ENCODE data around the gene CPNE6.
A peak's percentile ranks its signal among the peaks of the same experiment; 100 is the strongest.

The CPNE6 gene

DNA sequence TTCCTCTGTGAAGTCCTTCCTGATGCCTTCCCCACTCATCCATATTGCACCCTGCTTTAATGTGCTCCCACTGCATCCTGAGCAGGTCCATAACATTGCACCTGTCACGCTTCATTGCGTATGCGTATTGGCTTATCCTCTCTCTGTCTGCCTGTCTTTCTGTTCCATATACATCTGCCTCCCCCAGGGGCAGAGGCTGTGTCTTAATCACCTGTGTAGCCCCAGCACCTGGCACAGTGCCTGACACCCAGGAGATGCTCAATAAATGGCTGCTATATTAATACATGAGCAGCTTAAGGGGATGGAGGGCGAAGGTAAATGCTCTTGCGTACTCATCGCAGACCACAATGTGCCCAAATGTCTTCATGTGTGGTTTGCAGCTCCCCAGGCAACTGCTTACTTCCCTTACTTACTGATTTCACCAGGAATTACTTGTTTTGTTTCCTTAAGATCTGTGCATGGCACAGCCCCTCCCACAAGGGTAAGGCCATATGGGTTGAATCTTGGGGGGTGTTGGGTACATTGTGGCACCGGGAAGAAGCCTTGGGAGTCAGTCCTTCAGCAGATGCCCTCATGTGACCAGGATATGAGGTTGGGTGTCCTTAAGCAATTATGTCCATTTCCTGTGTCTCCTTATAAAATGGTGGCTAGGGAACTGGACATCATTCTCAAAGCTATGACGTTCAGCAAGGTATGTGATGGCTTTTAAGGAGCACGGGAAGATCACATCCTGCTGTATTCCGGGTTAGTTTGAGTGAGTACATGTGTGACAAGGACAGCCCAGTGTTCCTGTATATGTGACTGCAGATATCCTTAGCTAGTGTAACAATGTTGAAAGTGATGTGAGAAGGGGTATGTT, 848 bp upstream of the CPNE6 start:
- DNase-seq = no peak

DNA sequence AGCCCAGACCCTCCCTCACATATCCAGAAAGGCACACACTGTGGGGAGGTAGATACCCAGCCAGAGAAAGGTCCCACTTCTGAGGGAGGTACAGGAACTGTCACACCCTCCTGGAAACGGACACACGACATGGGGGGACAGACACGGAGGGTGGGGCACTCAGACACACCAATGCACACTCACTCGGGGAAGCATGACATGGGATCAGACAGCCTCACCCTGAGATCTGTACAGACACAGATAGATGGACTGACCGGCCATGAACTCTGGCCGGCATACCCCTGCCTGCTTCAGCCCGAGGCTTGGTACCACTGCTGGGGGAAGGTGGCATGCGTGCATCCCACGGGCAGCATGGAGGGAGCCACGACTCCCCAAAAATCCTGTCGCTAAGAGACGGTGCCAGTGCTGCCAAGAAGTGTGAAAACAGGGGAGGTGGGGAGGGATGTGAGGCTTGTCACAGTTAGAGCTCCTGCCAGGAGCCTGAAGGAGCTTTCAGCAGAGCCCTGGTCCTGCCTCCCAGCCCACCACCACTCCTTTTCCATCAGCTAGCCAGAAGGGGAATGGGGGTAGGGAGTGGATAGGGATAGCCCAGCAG, 571 bp downstream of the CPNE6 start:
- DNase-seq = no peak

DNA sequence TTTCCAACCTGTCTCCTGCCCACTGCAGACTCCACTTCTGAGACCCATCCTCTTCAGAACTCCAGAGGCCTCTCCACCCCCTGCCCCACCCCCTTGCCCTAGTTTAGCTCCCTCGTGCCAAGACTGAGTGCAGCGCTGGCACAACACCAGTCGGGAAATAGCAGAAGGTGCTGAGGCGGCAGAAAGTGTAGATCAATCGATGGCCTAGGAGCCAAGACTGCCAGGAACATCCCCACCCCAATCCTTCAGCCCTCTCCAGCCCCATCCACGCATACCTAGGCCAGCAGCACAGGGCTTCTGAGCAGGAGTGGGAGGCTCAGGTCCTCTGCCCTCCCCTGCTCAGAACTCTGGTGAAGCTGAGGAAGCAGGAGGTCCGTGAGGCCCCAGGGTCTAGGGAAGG, 1.1 kb downstream of the CPNE6 start:
- DNase-seq = no peak

DNA sequence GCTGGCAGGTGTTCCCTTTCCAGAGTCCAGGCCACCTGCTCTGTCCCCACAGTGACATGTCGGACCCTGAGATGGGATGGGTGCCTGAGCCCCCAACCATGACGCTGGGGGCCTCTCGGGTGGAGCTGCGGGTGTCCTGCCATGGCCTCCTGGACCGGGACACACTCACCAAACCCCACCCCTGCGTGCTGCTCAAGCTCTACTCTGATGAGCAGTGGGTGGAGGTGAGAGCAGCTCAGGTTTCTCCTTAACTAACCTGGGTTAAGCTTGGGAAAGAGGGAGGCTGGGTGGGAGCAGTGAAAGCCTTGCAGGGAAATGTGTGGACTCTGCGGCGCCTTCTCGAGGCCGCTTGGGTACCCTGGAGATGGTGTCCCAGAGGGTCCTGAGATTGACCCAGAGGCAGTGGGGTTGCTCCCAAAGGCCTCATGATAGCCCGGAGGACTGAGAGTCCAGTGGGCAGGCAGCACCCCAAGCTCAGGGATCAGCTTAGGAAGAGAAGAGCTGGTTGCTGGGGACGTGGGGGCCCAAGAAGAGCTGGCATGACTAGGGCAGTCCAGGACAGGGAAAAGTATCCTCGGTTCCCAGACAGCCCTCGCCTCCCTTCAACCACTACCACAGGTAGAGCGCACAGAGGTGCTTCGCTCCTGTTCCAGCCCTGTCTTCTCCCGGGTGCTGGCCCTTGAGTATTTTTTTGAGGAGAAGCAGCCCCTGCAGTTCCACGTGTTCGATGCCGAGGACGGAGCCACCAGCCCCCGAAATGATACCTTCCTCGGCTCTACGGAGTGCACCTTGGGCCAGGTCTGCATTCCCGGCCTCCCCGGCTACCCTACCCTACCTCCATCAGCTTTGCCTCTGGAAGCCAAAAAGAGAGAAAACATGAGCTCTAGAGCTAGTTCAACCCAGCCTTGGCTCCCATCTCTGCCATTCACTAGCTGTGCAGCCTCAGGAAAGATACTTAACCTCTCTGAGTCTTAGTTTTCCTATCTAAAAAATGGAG, 1.8 kb downstream of the CPNE6 start:
- DNase-seq = no peak

DNA sequence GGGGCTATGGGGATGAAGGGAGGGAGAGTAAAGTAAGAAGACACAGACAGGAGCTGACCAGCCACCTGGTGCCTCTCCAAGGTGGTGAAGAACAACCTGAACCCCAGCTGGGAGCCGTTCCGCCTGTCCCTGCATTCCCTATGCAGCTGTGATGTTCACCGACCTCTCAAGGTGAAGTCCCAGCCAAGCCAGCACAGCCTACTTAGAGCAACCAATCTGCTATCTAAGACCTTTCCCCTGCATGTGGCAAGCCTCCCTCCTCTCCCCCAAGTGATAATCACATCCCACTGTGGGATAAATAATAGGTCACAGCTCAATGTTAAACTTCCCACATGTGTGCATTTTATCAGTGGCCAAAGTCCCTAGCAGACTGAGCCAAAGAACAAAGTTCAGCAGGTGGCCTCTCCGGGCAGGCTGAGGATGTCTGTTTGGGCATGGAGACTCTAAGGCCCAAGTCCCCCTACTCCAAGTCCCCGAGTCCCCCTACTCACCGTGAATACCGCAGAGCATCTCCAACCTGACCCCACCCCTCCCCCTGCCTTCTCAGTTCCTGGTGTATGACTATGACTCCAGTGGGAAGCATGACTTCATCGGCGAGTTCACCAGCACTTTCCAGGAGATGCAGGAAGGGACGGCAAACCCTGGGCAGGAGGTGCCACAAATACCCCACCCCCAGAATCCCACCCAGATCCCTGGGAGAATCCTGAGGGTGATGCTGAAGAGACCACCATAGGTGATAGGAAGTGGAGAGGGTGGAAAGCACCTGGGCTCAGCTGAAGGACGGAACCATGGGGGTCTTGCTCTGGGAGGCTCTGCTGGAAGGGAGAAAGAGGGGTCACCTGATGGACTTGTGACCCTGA, 3.5 kb downstream of the CPNE6 start:
- no peak for DNase-seq

DNA sequence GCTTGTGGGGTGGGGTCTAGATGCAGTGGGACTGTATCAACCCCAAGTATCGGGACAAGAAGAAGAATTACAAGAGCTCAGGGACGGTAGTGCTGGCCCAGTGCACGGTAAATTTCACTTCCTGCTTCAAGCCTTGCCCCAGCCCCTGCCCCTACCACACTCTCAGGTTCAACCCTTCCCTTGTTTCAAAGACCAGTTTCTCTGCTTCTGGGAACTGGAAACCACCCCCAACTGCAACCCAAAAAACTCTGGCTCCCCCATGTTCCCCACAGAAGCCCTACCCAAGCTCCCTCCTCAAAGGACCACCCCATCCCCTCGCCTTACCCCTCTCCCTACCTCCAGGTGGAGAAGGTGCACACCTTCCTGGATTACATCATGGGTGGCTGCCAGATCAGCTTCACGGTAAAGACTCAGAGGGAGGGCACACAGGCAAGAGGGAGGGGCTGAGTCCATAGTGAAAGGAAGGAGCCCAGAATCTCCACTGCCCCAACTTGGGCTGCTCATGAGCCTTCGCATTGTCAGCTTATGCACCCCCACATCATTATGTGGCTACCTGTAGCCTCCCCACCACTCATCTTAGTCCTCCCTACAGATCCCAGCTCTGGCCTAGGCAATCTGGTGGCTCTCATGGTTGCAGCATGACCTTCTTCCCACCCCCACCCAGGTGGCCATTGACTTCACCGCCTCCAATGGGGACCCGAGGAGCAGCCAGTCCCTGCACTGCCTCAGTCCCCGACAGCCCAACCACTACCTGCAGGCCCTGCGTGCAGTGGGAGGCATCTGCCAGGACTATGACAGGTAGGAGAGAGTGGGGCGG, 4.3 kb downstream of the CPNE6 start:
- DNase-seq = no peak

DNA sequence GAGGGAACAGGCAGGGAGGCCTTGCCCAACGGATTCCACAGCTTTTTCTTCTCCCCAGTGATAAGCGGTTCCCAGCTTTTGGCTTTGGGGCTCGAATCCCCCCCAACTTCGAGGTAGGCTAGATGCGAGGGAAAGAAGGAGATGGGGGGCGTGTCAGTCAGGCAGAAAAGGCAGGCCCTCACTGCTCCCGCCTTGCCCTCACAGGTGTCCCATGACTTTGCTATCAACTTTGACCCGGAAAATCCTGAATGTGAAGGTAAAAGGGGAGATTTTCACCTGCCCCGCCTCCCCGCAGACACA, 4.9 kb downstream of the CPNE6 start:
- no peak for DNase-seq

DNA sequence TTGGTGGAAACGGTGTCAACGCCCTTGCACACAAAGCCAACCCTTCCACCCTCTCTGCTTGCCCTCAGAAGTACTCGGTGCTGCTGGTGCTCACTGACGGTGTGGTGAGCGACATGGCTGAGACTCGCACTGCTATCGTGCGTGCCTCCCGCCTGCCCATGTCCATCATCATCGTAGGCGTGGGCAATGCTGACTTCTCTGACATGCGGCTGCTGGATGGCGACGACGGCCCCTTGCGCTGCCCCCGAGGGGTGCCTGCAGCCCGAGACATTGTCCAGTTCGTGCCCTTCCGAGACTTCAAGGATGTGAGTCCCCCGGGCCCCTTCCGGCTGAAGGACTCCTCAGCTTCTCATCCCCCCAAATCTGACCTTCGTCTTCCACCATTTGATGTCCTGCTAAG, 5.7 kb downstream of the CPNE6 start:
- DNase-seq = no peak

DNA sequence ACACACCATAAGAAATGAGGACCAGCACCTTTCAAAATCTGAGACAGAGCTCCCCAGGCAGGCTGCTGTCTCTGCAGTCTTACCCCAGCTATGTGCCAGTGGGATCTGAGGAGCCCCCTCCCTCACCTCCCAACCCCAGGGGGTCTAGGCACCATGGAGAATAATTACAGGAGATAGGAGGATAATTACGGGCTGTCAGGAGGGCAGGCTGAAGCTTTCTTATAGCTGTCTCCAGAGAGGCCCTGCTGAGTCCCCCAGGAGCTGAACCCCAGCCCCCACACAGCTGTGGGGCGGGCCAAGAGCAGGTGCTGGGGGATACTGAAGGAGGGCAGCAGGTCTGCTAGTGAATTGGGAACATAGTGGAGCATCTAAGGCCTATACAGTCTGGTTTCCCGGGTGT, 6.8 kb downstream of the CPNE6 start:
- no peak for DNase-seq

DNA sequence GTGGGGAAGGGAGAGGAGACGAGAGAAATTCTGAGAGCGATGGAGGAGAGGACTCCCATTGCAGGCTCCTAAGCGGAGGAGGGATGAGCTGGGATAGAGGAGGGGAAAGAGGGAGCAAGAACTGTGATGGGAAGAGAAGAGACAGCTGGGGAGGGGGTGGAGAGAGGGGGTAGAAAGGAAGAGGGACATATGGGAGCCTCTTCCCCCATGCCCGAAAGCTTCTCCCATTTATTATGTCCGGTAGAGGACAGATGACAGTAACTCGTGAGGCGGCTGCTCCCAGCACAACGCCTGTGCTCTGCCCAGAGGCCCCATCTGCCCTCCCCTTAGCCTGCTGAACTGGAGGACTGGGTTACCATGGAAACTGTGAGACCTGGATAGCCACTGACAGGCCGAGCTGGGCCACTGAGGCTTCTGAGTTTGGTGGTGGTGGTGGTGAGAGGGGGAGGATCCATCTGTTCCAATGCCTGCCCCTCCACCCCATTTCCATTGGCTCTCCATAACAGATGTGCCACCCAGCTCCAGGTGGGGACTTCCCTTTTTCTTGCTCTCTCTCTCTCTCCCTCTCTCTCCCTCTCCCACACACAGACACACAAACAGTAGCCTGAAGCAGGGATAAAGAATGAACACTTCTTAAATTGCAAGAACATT, 8.3 kb downstream of the CPNE6 start:
- DNase-seq = no peak

DNA sequence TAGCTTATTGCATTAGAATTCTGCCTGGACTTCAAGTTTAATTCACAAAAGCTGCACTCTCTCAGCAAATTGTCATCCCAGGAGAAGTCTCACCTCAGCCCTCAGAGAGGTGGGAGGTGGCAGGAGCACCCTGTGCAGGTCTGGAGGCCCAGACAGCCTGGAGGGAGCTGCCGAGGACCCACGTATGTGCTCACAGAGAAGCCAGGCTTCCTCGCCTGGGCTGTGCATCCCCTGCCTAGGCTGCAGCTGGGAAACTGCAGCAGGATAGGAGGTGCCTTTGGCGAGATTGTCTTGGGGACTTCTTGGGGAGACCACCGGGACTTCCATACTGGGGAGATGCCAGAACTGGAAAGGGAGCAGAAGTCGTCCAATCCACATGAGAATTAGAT, 8.8 kb downstream of the CPNE6 start:
- DNase-seq = no peak

DNA sequence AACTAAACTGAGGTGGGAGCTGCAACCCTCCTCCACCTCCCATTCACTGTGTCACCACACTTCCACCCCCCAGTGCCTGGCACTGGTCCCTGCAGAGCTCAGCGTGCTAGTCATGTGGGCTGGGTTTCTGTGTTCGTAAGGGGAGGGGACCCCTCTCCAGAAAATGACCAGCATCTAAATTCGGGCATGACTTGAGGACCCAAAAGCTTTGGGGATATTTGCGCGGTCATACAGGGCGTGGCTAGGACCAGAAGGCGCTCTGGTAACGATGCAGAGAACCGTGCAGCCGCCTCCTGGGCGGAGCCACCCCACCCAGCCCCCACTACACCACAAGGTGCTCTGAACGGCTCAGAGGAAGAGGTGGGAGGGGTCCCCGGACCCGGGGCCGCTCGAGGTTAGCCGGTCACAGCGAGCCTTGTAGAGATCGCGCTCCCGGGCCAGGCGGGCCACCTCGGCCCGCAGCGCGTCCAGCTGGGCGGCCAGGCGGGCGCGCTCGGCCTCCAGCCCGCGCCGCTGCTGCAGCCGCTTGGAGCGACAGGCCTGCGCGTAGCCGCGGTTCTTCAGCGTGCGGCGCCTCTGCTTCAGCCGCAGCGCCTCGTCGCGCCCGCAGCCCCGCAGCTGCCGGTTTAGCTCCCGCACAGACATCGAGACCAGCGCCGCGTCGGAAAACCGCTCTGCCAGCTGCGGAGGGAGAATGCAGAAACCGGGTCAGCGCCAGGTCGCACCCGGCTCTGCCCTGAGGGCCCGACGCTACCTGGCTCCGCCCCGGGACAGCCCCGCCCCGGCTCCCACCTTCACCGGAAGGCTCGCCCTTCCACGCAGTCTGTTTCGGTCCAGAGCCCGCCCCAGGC, 9.8 kb downstream of the CPNE6 start:
- peak; percentile 40 for DNase-seq

DNA sequence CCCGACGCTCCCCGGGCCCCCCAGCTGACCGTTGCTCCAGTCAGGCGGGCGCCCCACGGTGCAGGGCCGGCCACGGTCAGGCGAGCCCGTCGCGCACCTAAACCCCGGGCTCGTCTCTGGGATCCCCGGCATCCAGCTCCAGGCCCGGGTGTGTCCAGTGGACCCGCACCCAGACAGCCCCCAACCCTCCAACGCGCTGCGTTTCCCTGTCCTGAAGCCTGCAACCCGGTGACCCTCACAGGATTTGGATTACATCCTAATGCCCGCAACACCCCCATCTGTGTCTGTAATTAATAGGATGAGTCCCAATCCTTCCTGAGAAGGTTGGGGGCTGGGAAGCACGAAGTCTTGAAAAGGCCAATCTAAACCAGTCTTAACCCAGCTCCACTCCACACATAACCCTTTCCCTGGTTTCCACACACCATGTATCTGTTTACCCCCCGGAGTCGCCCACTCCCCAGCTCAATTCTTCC, 10.4 kb downstream of the CPNE6 start:
- DNase-seq = no peak

DNA sequence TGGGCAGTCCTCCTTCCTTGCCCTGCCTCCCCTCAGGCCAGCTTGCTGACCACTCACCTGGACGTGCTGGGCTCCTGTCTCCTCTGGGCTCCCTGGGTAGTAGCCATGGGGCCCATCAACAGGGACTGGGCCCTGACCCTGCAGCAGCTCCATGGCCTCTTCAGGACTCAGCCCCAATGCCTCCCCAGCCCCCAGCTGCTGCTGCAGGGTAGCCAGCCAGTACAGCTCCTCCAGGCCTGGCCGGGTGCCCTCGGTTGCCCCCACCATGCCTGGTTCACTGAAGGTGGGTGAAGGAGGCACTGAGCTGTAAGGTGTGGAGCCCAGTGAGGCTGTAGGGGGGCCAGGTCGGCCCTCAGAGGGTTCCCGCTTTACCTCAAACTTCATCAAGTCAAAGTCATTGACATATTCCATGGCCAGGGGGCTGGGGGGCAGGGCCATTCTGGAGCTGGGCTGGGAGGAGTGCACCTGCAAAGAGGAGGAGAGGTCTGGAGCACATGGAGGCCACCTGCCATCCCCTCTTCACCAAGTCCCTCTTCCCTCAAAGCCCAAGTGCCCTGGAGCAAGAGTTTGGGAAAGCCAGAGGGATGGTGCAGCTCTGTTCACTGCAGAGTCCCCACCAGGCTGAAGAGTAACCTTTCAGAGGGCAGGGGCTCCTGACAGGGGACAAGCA, 11.2 kb downstream of the CPNE6 start:
- DNase-seq = no peak

DNA sequence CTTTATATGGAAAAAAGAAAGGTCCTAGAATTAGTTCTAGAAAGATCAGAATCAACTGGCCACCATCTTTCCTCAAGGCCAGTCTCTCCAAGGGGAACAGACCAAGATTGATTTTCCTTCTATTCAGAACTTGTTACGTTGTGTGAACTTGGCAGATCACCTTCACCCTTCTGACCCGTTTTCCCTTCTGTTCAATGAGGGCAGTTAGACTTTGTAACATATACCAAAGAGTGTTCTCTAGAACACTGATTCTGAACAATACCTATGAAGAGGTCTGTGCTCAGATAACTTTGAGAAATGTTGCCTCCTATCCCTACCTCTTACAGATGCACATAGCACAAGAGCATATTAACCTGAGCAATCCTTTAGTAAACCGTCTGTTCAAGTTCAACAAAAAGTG, 12.1 kb downstream of the CPNE6 start:
- DNase-seq = no peak

DNA sequence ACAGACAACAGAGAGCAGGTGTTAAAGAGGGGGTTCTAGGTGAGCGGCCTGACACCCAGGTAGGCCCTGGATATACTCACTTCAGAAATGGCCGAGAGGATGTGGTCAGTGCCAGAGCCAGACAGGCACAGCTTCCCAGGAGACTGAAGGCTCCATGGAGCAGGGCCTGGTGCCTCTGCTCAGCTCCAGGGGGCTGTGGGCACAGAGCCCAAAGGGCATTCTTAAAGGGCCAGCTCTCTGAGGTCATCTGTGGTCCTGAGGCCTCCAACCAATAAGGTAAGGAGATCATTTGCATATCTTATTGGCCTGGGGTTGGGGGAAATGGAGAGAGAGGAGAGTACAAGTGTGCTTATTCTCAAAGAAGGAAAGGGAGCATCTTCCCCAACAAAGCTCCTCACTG, 13.1 kb downstream of the CPNE6 start:
- no peak for DNase-seq

DNA sequence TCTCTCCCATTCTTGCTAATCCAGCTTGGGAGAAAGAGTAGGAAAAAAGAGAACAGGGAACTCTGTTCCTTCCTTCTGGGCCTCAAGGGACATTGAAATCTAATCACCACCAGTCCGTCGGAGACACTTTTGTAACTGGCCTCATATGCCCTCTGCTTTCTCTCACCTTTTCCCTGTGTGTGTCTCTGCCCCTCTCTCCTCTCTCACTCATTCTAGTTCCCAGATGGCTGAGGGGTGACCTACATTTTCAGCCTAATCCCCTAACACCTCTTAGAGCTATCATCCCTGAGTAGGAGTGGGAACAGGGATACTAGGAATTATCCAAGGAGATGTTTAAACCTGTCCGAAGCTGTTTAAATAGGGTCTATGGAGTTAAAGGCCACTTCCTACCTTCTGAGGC, 13.9 kb downstream of the CPNE6 start:
- no peak for DNase-seq

DNA sequence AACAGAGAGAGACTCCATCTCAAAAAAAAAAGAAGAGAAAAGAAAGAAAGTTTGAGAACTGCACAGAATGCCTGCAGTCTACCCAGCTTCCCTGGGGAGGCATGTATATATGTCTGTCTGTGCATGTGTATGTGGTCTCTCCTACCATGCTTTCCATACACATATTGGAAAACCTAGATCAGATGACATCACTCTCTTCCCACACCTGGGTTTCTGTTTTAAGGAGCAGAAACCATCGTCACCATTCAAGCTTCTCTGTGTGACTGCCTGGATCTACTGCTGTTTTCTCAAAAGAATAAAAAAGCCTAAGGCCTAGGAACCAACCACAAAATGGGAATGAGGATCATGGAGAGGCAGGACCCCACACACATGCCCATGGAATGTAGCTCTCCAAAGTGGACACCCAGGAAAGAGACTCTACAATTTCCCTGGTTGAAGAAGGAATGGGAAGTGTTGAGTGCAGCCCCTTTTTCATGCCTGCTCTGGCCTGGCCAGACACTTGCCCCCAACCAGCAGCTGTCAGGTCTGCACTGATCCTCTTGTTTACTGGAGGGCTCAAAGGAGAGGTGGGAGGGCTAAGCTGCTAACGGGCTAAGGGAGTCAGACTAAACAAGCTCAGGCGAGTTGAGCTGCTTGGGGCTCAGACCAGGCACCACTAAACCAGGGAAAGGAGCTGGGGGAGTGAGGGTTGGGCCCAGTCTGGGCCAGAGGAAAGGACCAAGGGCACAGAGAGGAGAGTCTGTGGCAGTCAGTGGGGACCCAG, 15.0 kb downstream of the CPNE6 start:
- no peak for DNase-seq

DNA sequence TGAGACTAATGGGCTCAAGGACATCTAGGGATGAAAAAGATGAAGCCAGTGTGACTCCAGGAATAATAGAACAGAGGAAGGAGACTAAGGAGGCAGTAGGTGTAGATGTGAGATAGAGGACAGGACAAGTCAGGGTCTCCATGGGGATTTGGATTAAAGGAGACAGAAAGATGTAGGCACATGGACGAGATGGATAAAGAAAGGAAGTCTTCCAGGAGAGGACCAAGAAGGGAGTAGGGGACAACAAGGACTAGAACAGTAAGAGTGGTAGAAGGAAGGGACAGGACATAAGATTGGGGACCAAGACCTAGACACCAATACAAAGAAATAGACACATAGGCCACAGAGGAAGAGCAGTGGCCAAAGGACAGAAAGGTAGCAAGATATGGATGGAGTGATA, 15.6 kb downstream of the CPNE6 start:
- DNase-seq = no peak
